GM18870 (cell line): ENCODE measurements around the gene RHBDD1.

Source experiments
- ATAC-seq: cut with Tn5 transposase; IDR thresholded peaks from one replicate; pipeline ENCODE4 v1.9.1; 2021; ENCODE audit warnings: moderate library complexity; ENCODE audit not compliant: unreplicated experiment

The RHBDD1 gene

GRCh38 chr2:226835796-226836547 is at the start of gene RHBDD1:
RHBDD1 (plus strand) TSS chr2:226836054; CDS start chr2:226864694, 28,640 bp downstream.
- peak; percentile 88 for ATAC-seq

GRCh38 chr2:226788064-226788463 is 47.8 kb upstream of the RHBDD1 start:
- no peak for ATAC-seq

- ATAC-seq = no peak
Measured at GRCh38 chr2:226788881-226789490, 46.9 kb upstream of the RHBDD1 start.

GRCh38 chr2:226790011-226790410 is 45.8 kb upstream of the RHBDD1 start:
- no peak for ATAC-seq

GRCh38 chr2:226790431-226790830 is 45.4 kb upstream of the RHBDD1 start:
- ATAC-seq = no peak

GRCh38 chr2:226791056-226791486 is 44.8 kb upstream of the RHBDD1 start:
- peak; percentile 76 for ATAC-seq

GRCh38 chr2:226791487-226792081 is 44.3 kb upstream of the RHBDD1 start:
- ATAC-seq = peak; percentile 78

GRCh38 chr2:226792155-226792881 is 43.5 kb upstream of the RHBDD1 start:
- ATAC-seq = no peak

- ATAC-seq = no peak
Measured at GRCh38 chr2:226793646-226794045, 42.2 kb upstream of the RHBDD1 start.

GRCh38 chr2:226794196-226794661 is 41.6 kb upstream of the RHBDD1 start:
- ATAC-seq = no peak

GRCh38 chr2:226794751-226795171 is 41.1 kb upstream of the RHBDD1 start:
- no peak for ATAC-seq

GRCh38 chr2:226795281-226796011 is 40.4 kb upstream of the RHBDD1 start:
- no peak for ATAC-seq

- no peak for ATAC-seq
Measured at GRCh38 chr2:226796012-226796839, 39.6 kb upstream of the RHBDD1 start.

- ATAC-seq = no peak
Measured at GRCh38 chr2:226796840-226797288, 39.0 kb upstream of the RHBDD1 start.

GRCh38 chr2:226797289-226797988 is 38.4 kb upstream of the RHBDD1 start:
- ATAC-seq = no peak

- no peak for ATAC-seq
Measured at GRCh38 chr2:226797989-226798421, 37.8 kb upstream of the RHBDD1 start.

- ATAC-seq = no peak
Measured at GRCh38 chr2:226798422-226799210, 37.2 kb upstream of the RHBDD1 start.
